ENCODE measurements around the gene GNAI3.

- TF ChIP-seq, protein P1, sequence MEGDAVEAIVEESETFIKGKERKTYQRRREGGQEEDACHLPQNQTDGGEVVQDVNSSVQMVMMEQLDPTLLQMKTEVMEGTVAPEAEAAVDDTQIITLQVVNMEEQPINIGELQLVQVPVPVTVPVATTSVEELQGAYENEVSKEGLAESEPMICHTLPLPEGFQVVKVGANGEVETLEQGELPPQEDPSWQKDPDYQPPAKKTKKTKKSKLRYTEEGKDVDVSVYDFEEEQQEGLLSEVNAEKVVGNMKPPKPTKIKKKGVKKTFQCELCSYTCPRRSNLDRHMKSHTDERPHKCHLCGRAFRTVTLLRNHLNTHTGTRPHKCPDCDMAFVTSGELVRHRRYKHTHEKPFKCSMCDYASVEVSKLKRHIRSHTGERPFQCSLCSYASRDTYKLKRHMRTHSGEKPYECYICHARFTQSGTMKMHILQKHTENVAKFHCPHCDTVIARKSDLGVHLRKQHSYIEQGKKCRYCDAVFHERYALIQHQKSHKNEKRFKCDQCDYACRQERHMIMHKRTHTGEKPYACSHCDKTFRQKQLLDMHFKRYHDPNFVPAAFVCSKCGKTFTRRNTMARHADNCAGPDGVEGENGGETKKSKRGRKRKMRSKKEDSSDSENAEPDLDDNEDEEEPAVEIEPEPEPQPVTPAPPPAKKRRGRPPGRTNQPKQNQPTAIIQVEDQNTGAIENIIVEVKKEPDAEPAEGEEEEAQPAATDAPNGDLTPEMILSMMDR (conservative IDR thresholded peaks at IDR 0.05; ENCODE audit: low read depth, low read length) = no peak
- TF ChIP-seq EZH2 (IDR thresholded peaks at IDR 0.05; ENCODE audit: borderline replicate concordance, low read depth, low read length, poor library complexity, severe bottlenecking) = no peak
Measured at GRCh38 chr1:109630898-109631512, 82.6 kb downstream of the GNAI3 start.
